Bronchial epithelial cell (primary cell): ENCODE results near the gene RSAD1. TPM values are rescaled to one million over a fixed set of nuclear protein-coding genes. Genes with fewer than 3 reads are reported as not detected.
A peak's percentile ranks its signal among the peaks of the same experiment; 100 is the strongest.

Experiments used
- DNase-seq: peaks from one replicate; pipeline ENCODE4 v3.0.0-alpha.2; 2010; ENCODE audit warnings: low read depth
- FAIRE-seq: peaks from 2 replicates; lab custom pipeline; 2011; peaks lifted over from hg19 to GRCh38; lab: Jason Lieb, UNC
- H3K27me3 ChIP-seq: 2 replicates; pipeline ENCODE4 v1.5.1; 2011; ENCODE audit warnings: low read length; ENCODE audit not compliant: control insufficient read depth, insufficient read depth
- H3K36me3 ChIP-seq: 2 replicates; pipeline ENCODE4 v1.5.1; 2011; ENCODE audit warnings: low read length; ENCODE audit not compliant: control insufficient read depth, insufficient read depth
- H3K4me3 ChIP-seq: 2 replicates; pipeline ENCODE4 v1.5.1; 2011; ENCODE audit warnings: mild to moderate bottlenecking, low read depth, low read length, control low read depth
- CTCF ChIP-seq: IDR thresholded peaks from 2 replicates; pipeline ENCODE4 v1.5.1; 2011; ENCODE audit warnings: mild to moderate bottlenecking, moderate library complexity, low read length, control low read depth, inconsistent platforms; ENCODE audit not compliant: insufficient read depth, severe bottlenecking
- total RNA-seq: library from RNA; depleted of rRNA; stranded (reverse); fragments of >200 nt; gene quantifications from 2 replicates; pipeline ENCODE4 v1.2.1, GENCODE V29; 2014

RSAD1 gene
- total RNA-seq, 1 donor from 2014 or later = 14.2 TPM

- Histone ChIP-seq H3K36me3 (no peaks in the 10 kb centered on the region), H3K27me3 (no peaks in the 10 kb centered on the region), H3K4me3 (no peak overlapping the region)
- TF ChIP-seq CTCF = no peak
- FAIRE-seq (no peak), DNase-seq (no peak)
Measured at GRCh38 chr17:50495217-50495823, 16.7 kb downstream of the RSAD1 start.

- no peaks in the 10 kb centered on the region for H3K27me3 ChIP-seq
- TF ChIP-seq CTCF = no peak
- no peak for FAIRE-seq
- no peak overlapping the region for H3K4me3 ChIP-seq
- H3K36me3 ChIP-seq = no peaks in the 10 kb centered on the region
- no peak for DNase-seq
Measured at GRCh38 chr17:50495918-50496317, 17.3 kb downstream of the RSAD1 start.

GRCh38 chr17:50498021-50498874 is 19.6 kb downstream of the RSAD1 start:
- H3K27me3 ChIP-seq = no peaks in the 10 kb centered on the region
- H3K36me3 ChIP-seq = no peaks in the 10 kb centered on the region
- no peak for FAIRE-seq
- TF ChIP-seq CTCF = no peak
- no peak overlapping the region for H3K4me3 ChIP-seq
- peak; percentile 76 for DNase-seq

- DNase-seq = no peak
- no peak for FAIRE-seq
- Histone ChIP-seq H3K4me3 (no peak overlapping the region), H3K27me3 (no peaks in the 10 kb centered on the region), H3K36me3 (no peaks in the 10 kb centered on the region)
- no peak for TF ChIP-seq CTCF
Measured at GRCh38 chr17:50499270-50499669, 20.6 kb downstream of the RSAD1 start.

GRCh38 chr17:50499721-50500120 is 21.1 kb downstream of the RSAD1 start:
- H3K36me3 ChIP-seq = no peaks in the 10 kb centered on the region
- H3K27me3 ChIP-seq = no peaks in the 10 kb centered on the region
- FAIRE-seq = no peak
- TF ChIP-seq CTCF = no peak
- H3K4me3 ChIP-seq = no peak overlapping the region
- DNase-seq = no peak
